Measurements from ENCODE around the gene TGFBRAP1. TPM values are rescaled to one million over a fixed set of nuclear protein-coding genes. Genes with fewer than 3 reads are reported as not detected.

Gene TGFBRAP1
- total RNA-seq, 6 donors from 2014 or later, result 18.6 to 25.7 (median 20.8) TPM

DNA sequence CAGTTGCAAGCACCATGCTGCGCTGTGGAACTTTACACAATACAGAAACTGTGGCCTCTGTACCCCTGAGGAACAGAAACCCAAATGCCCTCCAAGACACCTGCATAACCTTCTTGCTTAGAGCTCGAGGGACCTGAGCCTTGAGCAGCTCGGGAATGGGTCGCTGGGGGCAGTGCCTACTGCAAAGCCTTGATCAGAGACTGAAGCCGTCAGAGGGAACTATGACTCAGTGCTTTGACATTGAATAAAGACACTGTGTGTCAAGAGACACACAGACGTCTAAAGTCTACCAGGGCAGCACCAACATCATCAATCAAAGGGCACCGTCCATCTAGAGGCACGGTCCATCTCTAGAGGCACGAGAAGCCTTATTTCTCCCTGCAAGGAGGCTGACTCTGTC is 57.4 kb downstream of the TGFBRAP1 start:
- no peak overlapping the region for H3K27ac ChIP-seq
- TF ChIP-seq POLR2AphosphoS5 (IDR thresholded peaks at IDR 0.05) (no peak), POLR2A (IDR thresholded peaks at IDR 0.05) (no peak), EP300 (IDR thresholded peaks at IDR 0.05) (no peak)
- TF ChIP-seq, protein P1, sequence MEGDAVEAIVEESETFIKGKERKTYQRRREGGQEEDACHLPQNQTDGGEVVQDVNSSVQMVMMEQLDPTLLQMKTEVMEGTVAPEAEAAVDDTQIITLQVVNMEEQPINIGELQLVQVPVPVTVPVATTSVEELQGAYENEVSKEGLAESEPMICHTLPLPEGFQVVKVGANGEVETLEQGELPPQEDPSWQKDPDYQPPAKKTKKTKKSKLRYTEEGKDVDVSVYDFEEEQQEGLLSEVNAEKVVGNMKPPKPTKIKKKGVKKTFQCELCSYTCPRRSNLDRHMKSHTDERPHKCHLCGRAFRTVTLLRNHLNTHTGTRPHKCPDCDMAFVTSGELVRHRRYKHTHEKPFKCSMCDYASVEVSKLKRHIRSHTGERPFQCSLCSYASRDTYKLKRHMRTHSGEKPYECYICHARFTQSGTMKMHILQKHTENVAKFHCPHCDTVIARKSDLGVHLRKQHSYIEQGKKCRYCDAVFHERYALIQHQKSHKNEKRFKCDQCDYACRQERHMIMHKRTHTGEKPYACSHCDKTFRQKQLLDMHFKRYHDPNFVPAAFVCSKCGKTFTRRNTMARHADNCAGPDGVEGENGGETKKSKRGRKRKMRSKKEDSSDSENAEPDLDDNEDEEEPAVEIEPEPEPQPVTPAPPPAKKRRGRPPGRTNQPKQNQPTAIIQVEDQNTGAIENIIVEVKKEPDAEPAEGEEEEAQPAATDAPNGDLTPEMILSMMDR (IDR thresholded peaks at IDR 0.05), result no peak
- H3K9me3 ChIP-seq, result no peaks in the 10 kb centered on the region
- 92 to 93% methylated on average over 9 of the region's 9 CpGs for WGBS, 2 donors
- H3K36me3 ChIP-seq, result peaks cover 25 to 98% (median 77%) of the 10 kb centered on the region in 4 donors
- H3K4me3 ChIP-seq, result no peak overlapping the region
- ATAC-seq (ENCODE audit: low FRiP score in 2 of 2) (no peak), DNase-seq (no peak)
- no peaks in the 10 kb centered on the region for H3K27me3 ChIP-seq
- no peaks in the 10 kb centered on the region for H3K4me1 ChIP-seq

DNA sequence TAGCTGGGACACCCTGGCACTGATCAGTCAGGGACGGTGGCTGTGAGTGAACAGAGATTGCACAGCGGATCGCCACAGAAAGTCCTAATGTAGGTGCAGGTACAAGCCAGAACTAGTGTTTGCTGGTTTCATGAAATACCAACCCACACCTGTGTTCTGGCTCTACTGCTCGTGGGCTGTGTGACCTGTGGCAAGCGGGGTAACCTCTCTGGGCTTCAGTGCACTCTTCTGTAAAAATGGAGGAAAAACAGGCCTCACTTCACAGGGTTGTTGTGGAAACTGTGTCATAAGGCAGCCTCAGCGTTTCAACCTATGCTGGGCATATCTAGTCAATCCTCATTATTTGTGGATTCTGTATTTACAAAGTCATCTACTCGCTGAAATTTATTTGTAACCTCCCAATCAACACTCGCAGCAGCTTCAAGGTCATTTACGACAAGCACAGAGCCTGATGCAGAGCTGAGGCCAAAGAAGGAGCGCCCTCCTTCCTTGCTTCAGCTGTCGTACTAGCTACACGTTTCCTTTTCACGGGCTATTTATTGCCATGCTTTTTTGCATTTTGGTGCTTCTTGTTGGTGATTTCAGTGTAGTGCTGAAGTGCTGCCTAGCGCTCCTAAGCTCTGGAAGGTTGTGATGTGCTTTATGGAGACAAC is 58.0 kb downstream of the TGFBRAP1 start:
- DNase-seq, result no peak
- H3K27ac ChIP-seq, result no peak overlapping the region
- no peak for TF ChIP-seq POLR2A (IDR thresholded peaks at IDR 0.05)
- TF ChIP-seq, protein P1 (IDR thresholded peaks at IDR 0.05), result no peak
- no peak for TF ChIP-seq POLR2AphosphoS5 (IDR thresholded peaks at IDR 0.05)
- H3K4me1 ChIP-seq, result no peaks in the 10 kb centered on the region
- H3K9me3 ChIP-seq, result no peaks in the 10 kb centered on the region
- no peaks in the 10 kb centered on the region for H3K27me3 ChIP-seq
- 96 to 97% methylated on average over 14 of the region's 14 CpGs for WGBS, 2 donors
- H3K4me3 ChIP-seq, result no peak overlapping the region
- peaks cover 30 to 98% (median 77%) of the 10 kb centered on the region in 4 donors for H3K36me3 ChIP-seq
- ATAC-seq (ENCODE audit: low FRiP score in 2 of 2), result no peak

DNA sequence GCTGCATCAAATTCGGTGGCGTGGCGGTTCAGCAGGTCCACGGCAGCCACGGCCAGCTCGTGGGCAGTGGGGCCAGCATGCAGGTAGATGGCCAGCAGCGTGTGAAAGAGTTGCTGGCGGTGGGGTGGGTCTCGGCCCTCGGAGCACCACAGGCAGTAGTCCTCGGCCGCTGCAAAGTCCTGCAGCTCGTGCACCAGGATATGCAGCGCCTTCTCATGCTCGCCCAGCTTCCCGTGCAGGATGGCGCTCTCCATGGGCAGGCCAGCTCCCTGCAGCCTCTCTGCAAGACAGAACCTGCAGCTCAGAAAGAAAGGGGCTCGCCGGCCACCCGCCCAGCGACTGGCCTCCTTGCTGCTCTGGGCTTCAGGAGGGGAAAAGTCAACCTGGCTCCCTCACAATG is 60.1 kb downstream of the TGFBRAP1 start:
- ATAC-seq (ENCODE audit: low FRiP score in 2 of 2), result no peak
- Histone ChIP-seq H3K4me1 (no peaks in the 10 kb centered on the region), H3K27me3 (no peaks in the 10 kb centered on the region), H3K27ac (no peak overlapping the region), H3K4me3 (no peak overlapping the region), H3K9me3 (no peaks in the 10 kb centered on the region), H3K36me3 (peaks cover 28 to 98% (median 67%) of the 10 kb centered on the region in 4 donors)
- WGBS, 2 donors, result 93 to 97% methylated on average over 6 to 21 of the region's 21 CpGs
- peak in 1 of 2 donors; percentile 74 for DNase-seq
- TF ChIP-seq, protein P1 (IDR thresholded peaks at IDR 0.05), result no peak
- TF ChIP-seq EP300 (IDR thresholded peaks at IDR 0.05) (no peak), POLR2AphosphoS5 (IDR thresholded peaks at IDR 0.05) (no peak), POLR2A (IDR thresholded peaks at IDR 0.05) (no peak)

DNA sequence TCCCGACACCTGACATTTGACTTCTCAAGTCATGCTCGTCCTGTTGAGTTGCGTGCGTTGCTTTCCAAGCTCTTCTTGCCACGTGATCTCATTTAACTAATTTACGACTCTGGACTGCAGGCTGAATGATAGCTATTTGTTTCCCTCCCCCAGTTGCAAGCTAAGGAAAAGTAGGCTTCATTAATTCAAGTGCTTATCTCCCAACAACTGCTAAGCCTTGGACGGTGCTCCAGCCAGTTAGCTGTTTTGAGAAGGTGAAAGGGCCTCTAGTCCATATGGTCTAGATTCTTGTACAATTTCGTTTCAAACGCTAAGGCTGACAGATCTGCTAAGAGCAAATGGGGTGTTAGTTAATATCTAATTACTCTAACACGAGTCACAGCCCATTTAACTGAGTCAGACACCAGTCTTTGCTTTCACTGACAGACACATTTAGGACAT is 66.9 kb downstream of the TGFBRAP1 start:
- ATAC-seq (ENCODE audit: low FRiP score in 2 of 2), result no peak

More for the DNA sequence above, 66.9 kb downstream of the TGFBRAP1 start:
- H3K27ac ChIP-seq, result no peak overlapping the region
- no peak for DNase-seq
- no peak for TF ChIP-seq POLR2AphosphoS5 (IDR thresholded peaks at IDR 0.05)
- TF ChIP-seq EP300 (IDR thresholded peaks at IDR 0.05), result no peak
- TF ChIP-seq, protein P1 (IDR thresholded peaks at IDR 0.05), result no peak
- TF ChIP-seq POLR2A (IDR thresholded peaks at IDR 0.05), result no peak
- H3K27me3 ChIP-seq, result no peaks in the 10 kb centered on the region
- H3K9me3 ChIP-seq, result no peaks in the 10 kb centered on the region
- H3K4me1 ChIP-seq, result no peaks in the 10 kb centered on the region
- H3K4me3 ChIP-seq, result no peak overlapping the region
- WGBS, 2 donors, result 80 to 87% methylated on average over 10 of the region's 10 CpGs
- H3K36me3 ChIP-seq, result peaks cover 5 to 43% (median 15%) of the 10 kb centered on the region in 4 donors
